Colonic mucosa (tissue), 4 donors: Measurements from ENCODE around the gene CNPPD1. TPM values are rescaled to one million over a fixed set of nuclear protein-coding genes. Genes with fewer than 3 reads are reported as not detected.

Experiments
- DNase-seq: peaks from one replicate; pipeline ENCODE4 v3.0.0-alpha.2; 2020
- H3K27ac ChIP-seq: fragments of 200-600 bp; one replicate; pipeline ENCODE4 v1.8.0; 2021
- H3K27me3 ChIP-seq: fragments of 200-600 bp; one replicate; pipeline ENCODE4 v1.8.0; 2021
- H3K36me3 ChIP-seq: fragments of 200-600 bp; one replicate; pipeline ENCODE4 v1.8.0; 2021
- H3K4me1 ChIP-seq: fragments of 200-600 bp; one replicate; pipeline ENCODE4 v1.8.0; 2021; ENCODE audit warnings: mild to moderate bottlenecking
- H3K4me3 ChIP-seq: fragments of 200-600 bp; one replicate; pipeline ENCODE4 v1.8.0; 2021
- H3K9ac ChIP-seq, 2 donors: one replicate each; pipeline ENCODE4 v1.7.0; 2013; ENCODE audit warnings: control low read depth in 2 of 2, low read depth in 2 of 2, low read length in 2 of 2
- H3K9me3 ChIP-seq: fragments of 200-600 bp; one replicate; pipeline ENCODE4 v1.8.0; 2021
- intact Hi-C: fragments of 100-400 bp; cut with DNase I; formaldehyde crosslinking; loops from one replicate; pipeline ENCODE4 v1.14.1; 2022
- total RNA-seq, 2 donors: library from RNA; stranded (reverse); fragmentation: NEBNext Ultra II Directional in 1 of 2; extraction: Animal tissue kit (Norgen Biotek cat#: 25700) in 1 of 2; gene quantifications; one replicate each; pipeline ENCODE4 v1.2.1, GENCODE V29; 2021
- TF ChIP-seq, protein P1 (sequence below): fragments of 200-600 bp; IDR thresholded peaks from one replicate; pipeline ENCODE4 v1.8.0; 2022; ENCODE audit warnings: antibody characterized with exemption, mild to moderate bottlenecking
- donor health status: healthy.
- donor health status: DM: no; HTN: no; CAD: no.
- donor health status: DM: no; HTN: no; CAD: no.

The CNPPD1 gene
- total RNA-seq, 2 donors from 2014 or later: 80.7 to 98.2 TPM

DNA sequence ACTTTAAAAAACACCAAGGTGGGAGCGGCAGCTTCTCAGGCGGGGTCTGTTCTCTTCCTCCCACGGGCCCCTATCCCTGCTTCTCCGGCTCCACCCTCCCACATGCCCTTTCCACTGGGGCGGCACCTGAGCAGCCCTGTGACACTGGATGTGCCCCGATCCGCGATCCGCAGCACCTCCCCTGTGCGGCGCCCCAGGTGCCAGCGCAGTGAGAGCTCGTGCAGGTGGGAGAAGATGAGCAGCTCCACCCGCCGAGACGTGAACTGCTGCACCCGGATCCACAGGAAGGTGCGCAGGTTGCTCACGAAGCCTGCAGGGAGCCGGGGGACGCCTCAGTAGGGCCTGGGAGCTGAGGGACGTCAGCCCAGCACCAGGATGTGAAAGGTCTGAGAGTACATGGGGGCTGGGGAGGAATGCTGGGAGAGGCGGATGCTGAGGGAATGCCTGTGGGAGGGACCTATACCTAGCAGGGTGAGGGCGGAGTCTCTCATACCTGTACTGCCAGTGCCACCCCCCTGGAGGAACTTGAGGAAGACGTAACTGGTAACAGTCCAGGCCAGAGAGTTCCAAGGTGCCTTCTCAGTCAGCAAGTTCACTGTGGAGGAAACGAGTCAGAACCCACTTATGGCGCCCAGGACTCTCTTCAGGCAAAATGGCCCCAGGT is 39.3 kb upstream of the CNPPD1 start:
- TF ChIP-seq, protein P1, sequence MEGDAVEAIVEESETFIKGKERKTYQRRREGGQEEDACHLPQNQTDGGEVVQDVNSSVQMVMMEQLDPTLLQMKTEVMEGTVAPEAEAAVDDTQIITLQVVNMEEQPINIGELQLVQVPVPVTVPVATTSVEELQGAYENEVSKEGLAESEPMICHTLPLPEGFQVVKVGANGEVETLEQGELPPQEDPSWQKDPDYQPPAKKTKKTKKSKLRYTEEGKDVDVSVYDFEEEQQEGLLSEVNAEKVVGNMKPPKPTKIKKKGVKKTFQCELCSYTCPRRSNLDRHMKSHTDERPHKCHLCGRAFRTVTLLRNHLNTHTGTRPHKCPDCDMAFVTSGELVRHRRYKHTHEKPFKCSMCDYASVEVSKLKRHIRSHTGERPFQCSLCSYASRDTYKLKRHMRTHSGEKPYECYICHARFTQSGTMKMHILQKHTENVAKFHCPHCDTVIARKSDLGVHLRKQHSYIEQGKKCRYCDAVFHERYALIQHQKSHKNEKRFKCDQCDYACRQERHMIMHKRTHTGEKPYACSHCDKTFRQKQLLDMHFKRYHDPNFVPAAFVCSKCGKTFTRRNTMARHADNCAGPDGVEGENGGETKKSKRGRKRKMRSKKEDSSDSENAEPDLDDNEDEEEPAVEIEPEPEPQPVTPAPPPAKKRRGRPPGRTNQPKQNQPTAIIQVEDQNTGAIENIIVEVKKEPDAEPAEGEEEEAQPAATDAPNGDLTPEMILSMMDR: no peak
- Histone ChIP-seq H3K27ac (no peak overlapping the region), H3K4me3 (no peak overlapping the region), H3K27me3 (no peaks in the 10 kb centered on the region), H3K36me3 (no peaks in the 10 kb centered on the region), H3K9me3 (no peaks in the 10 kb centered on the region), H3K4me1 (peaks cover 6% of the 10 kb centered on the region), H3K9ac (no peak overlapping the region)
- DNase-seq: no peak
- intact Hi-C loops: loop anchor here (5.0 kb wide), 1 partner anchor 44 kb away; the partner anchor contains the start of gene SLC23A3

DNA sequence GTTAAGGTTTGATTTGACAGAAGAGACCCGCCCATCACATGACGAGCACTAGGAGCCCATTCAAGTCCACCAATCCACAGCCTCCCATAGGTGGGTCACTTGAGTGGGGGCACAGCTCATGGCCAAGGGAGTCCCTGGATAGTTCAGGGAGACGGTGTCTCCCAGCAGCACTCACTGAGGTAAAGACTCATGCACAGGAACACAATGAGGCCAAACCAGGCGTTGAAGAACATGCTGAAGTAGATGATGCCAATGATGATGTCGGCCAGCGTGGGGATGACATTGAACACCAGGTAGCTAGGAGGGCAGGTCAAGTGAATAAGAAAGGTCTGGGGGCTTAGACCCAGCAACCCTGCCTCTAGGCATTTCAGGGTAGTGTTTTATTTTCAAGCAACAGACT is 38.1 kb upstream of the CNPPD1 start:
- no peak overlapping the region for H3K27ac ChIP-seq
- TF ChIP-seq, protein P1: no peak
- no peaks in the 10 kb centered on the region for H3K36me3 ChIP-seq
- no peaks in the 10 kb centered on the region for H3K27me3 ChIP-seq
- H3K4me1 ChIP-seq: peaks cover 6% of the 10 kb centered on the region
- no peaks in the 10 kb centered on the region for H3K9me3 ChIP-seq
- H3K9ac ChIP-seq: no peak overlapping the region
- no peak for DNase-seq
- intact Hi-C loops: loop anchor here (5.0 kb wide), 1 partner anchor 42 kb away; the partner anchor contains the start of gene SLC23A3
- H3K4me3 ChIP-seq: no peak overlapping the region

DNA sequence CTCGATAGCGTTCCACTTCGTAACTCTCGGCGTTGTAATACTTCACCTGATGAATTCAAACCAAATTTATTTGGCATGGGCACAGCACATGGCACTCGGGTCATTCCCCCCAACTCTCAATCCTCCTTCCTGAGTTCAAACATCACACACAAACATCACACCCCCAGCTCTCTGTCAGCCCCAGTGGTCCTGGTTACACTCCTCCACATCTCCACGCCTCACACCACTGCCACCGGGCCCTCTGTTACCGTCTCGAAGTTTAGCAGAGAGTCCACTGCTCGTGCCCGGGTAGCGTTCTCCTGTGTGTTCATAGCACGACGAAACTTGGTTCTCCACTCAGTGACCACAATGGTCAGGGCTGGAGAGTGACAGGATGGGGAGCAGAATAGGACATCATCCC is 37.4 kb upstream of the CNPPD1 start:
- Histone ChIP-seq H3K9ac (no peak overlapping the region), H3K27ac (no peak overlapping the region), H3K36me3 (no peaks in the 10 kb centered on the region), H3K4me1 (peaks cover 2% of the 10 kb centered on the region), H3K9me3 (no peaks in the 10 kb centered on the region), H3K4me3 (no peak overlapping the region), H3K27me3 (no peaks in the 10 kb centered on the region)
- no peak for DNase-seq
- intact Hi-C loops: no loop called here
- TF ChIP-seq, protein P1: no peak

DNA sequence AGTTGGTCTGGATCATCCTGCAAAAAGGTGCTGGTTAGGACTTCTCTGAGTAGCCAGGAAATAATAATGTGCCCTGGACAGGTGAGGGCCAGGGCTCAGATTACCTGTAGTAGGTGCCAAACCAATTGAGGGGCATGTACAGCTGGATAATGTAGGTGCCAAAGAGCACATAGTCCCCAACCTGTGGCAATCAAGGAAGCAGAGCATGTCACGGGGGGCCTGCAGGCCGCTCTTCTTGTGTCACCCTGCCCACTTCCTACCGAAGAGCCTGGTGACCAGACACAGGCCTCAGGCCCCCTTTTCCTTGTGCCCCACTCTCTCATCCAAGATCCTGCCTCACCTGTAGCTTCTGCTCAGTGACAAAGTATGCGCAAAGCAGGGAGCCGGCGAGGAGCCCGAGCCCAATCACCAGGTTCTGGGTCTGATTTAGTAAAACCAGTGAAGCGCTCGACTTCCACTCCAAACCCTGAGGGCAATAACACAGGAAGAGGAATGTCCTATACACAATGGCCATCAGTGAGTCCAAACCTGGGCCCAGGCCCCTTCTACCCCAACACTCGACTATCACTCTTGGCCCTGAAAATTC is 36.9 kb upstream of the CNPPD1 start:
- no peak overlapping the region for H3K4me3 ChIP-seq
- H3K9ac ChIP-seq: no peak overlapping the region
- H3K4me1 ChIP-seq: no peaks in the 10 kb centered on the region
- H3K9me3 ChIP-seq: no peaks in the 10 kb centered on the region
- no peaks in the 10 kb centered on the region for H3K27me3 ChIP-seq
- no peak overlapping the region for H3K27ac ChIP-seq
- intact Hi-C loops: no loop called here
- TF ChIP-seq, protein P1: no peak
- no peak for DNase-seq
- no peaks in the 10 kb centered on the region for H3K36me3 ChIP-seq

DNA sequence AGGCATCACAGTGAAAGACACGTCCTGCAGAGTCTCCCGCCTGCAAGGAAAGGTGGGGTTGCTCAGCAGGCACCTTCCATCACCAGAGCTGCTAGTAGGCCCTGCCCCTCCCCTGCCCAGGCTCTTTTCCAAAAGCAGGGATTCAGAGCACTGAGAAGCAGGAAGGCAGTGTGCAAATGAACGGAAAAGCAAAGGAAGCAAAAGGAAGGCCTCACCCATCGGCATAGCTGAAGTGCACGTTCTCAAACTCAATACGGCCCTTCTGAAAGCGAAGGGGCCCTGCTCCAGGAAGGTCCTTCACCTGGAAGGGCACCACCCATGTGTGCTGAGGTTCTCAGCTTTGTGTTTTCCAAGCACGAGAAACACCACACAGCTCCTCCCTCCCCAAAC is 36.3 kb upstream of the CNPPD1 start:
- no peaks in the 10 kb centered on the region for H3K27me3 ChIP-seq
- peak; percentile 17 for DNase-seq
- intact Hi-C loops: no loop called here
- H3K4me3 ChIP-seq: no peak overlapping the region
- no peak overlapping the region for H3K27ac ChIP-seq
- no peaks in the 10 kb centered on the region for H3K4me1 ChIP-seq
- H3K36me3 ChIP-seq: no peaks in the 10 kb centered on the region
- TF ChIP-seq, protein P1: no peak
- no peak overlapping the region for H3K9ac ChIP-seq
- H3K9me3 ChIP-seq: no peaks in the 10 kb centered on the region
